ENCODE measurements around the gene TRAK1.

TRAK1 gene

GRCh38 chr3:42214565-42215283 is 123.6 kb downstream of the TRAK1 start:
- no peak for DNase-seq

- no peak for DNase-seq
These were observed 125.1 kb downstream of the TRAK1 start for GRCh38 chr3:42216302-42216701.

- DNase-seq = no peak
These were observed 125.8 kb downstream of the TRAK1 start for GRCh38 chr3:42216931-42217333.

- DNase-seq = no peak
These were observed 129.4 kb downstream of the TRAK1 start for GRCh38 chr3:42220436-42221121.

GRCh38 chr3:42222942-42223693 is 132.0 kb downstream of the TRAK1 start:
- no peak for DNase-seq

- no peak for DNase-seq
These were observed 133.0 kb downstream of the TRAK1 start for GRCh38 chr3:42224178-42224577.

- DNase-seq = no peak
These were observed 133.7 kb downstream of the TRAK1 start for GRCh38 chr3:42224658-42225421.

GRCh38 chr3:42225486-42226363 is 134.6 kb downstream of the TRAK1 start:
- DNase-seq = no peak

GRCh38 chr3:42226470-42227425 is 135.6 kb downstream of the TRAK1 start:
- DNase-seq = no peak

GRCh38 chr3:42228796-42229195 is 137.6 kb downstream of the TRAK1 start:
- DNase-seq = no peak

- DNase-seq = no peak
These were observed 138.2 kb downstream of the TRAK1 start for GRCh38 chr3:42229266-42229941.

GRCh38 chr3:42229942-42230688 is 139.0 kb downstream of the TRAK1 start:
- DNase-seq = no peak

- DNase-seq = no peak
These were observed 139.7 kb downstream of the TRAK1 start for GRCh38 chr3:42230860-42231259.

GRCh38 chr3:42235532-42235931 is 144.4 kb downstream of the TRAK1 start:
- no peak for DNase-seq

GRCh38 chr3:42236611-42237010 is 145.5 kb downstream of the TRAK1 start:
- no peak for DNase-seq

- DNase-seq = no peak
These were observed 154.9 kb downstream of the TRAK1 start for GRCh38 chr3:42246091-42246490.

- peak; percentile 67 for DNase-seq
These were observed 156.4 kb downstream of the TRAK1 start for GRCh38 chr3:42247576-42248027.

- DNase-seq = no peak
These were observed 159.6 kb downstream of the TRAK1 start for GRCh38 chr3:42250761-42251160.

- DNase-seq = no peak
These were observed 163.4 kb downstream of the TRAK1 start for GRCh38 chr3:42254566-42254965.

Data from activated CD8-positive, alpha-beta memory T cell treated with anti-CD3 and anti-CD28 coated beads, Interleukin-2, amount 50 U/mL, for 48 hours (primary cell).